ENCODE data around the gene POC1A.

DNA sequence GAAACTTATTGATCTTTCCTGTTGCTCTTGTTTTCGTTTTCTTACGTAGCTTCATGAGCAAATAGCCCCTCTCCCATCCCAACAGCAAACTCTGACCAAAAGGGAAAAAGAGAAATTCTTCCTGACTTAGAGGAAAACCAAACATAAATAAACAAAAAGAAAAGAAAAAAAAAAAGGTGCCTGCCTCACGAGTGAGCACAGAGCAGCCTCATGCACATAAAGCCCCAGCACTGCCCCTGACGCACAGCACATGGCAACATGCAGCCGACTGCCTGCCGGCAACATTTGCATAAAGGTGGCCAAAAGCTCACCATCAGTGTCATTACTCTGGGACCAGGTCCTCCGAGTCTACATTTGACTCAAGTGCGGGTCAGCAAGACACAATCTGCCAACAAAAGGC, 6.4 kb downstream of the POC1A start:
- TF ChIP-seq POLR2A (IDR thresholded peaks at IDR 0.05) (no peak), POLR2AphosphoS5 (IDR thresholded peaks at IDR 0.05) (no peak)
- TF ChIP-seq, protein P1, sequence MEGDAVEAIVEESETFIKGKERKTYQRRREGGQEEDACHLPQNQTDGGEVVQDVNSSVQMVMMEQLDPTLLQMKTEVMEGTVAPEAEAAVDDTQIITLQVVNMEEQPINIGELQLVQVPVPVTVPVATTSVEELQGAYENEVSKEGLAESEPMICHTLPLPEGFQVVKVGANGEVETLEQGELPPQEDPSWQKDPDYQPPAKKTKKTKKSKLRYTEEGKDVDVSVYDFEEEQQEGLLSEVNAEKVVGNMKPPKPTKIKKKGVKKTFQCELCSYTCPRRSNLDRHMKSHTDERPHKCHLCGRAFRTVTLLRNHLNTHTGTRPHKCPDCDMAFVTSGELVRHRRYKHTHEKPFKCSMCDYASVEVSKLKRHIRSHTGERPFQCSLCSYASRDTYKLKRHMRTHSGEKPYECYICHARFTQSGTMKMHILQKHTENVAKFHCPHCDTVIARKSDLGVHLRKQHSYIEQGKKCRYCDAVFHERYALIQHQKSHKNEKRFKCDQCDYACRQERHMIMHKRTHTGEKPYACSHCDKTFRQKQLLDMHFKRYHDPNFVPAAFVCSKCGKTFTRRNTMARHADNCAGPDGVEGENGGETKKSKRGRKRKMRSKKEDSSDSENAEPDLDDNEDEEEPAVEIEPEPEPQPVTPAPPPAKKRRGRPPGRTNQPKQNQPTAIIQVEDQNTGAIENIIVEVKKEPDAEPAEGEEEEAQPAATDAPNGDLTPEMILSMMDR (IDR thresholded peaks at IDR 0.05 in 8 of 11, conservative IDR thresholded peaks at IDR 0.05 in 3 of 11): no peak
